EH (cell line): Measurements from ENCODE around the gene CLMP.
"Not testable (repeated sequence)": the region's sequence is repeated elsewhere in the genome, so short reads cannot be mapped to it uniquely, and the experiment has no call there.

ENCODE experiments used
- DNase-seq: peaks from one replicate; pipeline ENCODE4 v3.0.0-alpha.2; 2015; ENCODE audit warnings: low read depth

The CLMP gene

DNA sequence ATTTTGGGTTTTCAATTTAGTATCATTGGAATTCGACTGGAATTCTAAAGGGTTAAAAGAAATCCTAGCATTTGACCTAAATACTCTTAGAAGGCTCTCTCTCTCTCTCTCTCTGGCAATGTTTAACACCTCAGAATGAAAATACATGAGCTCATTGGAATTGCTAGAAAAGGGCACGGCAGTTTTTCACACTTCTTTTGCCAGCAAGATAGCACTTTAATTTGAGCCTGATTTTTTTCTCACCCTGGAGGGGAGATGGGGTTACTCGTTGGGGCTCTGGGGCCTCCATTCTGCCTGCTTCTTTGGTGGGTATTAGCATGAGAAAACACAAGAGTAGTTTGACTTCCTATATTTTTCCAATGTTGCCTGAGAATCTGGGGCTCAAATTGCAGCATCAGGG is 22.8 kb upstream of the CLMP start:
- DNase-seq = no peak

DNA sequence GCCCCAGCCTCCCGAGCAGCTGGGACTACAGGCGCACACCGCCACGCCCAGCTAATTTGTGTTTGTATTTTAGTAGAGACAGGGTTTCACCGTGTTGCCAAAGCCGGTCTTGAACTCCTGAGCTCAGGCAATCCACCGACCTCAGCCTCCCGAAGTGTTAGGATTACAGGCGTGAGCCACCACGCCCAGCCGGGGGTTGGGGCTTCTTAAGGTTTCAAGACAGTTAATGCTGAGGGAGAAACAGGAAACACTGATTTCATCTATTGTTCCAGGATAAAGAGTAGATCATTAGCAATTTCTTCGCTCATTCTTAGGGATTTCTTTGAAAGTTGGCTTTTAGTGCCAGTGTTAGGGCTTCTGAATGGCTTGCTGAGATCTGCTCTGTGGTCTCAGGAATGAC is 21.2 kb upstream of the CLMP start:
- DNase-seq = no peak

DNA sequence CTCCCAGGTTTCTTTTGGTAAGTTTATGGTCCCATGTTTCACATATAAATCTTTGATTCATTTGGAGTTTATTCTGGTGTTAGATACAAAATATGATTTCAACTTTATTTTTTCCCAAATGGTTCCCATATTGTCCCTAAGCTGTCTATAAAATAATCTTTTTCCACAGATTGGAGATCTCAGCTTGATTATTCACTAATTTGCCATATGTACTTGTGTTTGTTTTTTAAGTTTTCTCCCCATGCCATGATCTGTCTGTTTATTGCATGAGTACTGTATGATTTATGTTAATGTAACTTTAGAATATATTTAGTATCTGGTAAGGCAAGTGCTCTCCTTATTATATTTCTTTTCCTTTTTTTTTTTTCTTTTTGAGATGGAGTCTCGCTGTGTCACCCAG is 19.9 kb upstream of the CLMP start:
- DNase-seq = no peak

- DNase-seq = no peak
Measured at GRCh38 chr11:123214396-123214795, 19.3 kb upstream of the CLMP start.

- no peak for DNase-seq
Measured at GRCh38 chr11:123213307-123213771, 18.3 kb upstream of the CLMP start.

- peak; percentile 37 for DNase-seq
Measured at GRCh38 chr11:123212406-123212805, 17.4 kb upstream of the CLMP start.

DNA sequence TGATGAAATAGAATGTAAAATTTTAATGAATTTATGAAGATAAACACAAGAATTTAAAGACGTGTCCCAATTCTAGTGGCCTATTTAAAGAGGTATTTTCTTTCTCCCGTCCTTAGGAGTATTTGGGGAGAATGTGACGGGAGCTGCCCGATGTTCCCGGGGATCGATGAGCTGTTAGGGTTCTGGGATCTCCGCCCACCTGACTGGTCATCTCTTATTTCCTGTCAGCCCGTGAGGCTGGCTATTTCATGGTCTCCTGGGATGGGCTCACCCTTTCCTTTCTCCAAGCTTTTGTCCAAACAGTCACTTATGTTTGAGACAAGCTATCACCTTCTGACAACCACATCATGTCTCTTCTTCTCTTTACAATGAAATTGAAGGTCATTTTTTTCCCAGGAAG is 16.9 kb upstream of the CLMP start:
- DNase-seq = no peak

DNA sequence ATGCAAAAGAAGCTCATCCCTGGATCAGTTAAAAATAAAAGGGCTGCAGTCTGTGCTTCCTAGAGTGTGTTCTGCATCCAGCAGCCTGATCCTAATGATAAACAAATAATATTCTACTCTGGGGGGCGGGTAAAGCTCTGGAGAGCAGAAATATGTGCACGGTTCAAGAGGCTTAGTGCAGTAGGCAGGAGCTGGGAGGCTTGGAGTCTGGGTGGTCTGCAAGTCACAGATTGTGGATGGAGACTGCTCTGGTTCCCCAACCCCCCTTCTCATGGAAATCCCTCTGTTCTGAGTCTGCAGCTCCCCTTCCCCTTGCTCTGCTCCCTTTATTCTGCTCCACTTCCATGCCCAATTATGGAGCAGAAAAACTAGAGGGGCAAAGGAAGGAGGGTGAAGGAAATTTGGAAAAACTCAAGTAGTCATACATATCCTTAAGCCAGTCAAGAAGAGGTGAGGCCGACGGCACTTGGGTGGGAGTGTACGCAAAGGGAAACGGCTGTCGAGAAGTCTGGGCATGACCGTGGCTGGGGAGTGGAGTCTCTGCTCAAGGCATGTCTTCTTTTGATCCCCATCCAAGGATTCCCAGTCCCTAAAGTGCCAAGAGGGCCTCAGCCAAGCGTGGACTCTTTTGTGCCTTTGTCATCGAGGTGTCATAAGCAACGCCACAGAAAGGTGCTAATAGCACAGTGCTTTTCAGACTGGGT is 16.3 kb upstream of the CLMP start:
- DNase-seq = no peak

- no peak for DNase-seq
Measured at GRCh38 chr11:123209591-123209990, 14.5 kb upstream of the CLMP start.

- DNase-seq = no peak
Measured at GRCh38 chr11:123206791-123207434, 11.9 kb upstream of the CLMP start.

DNA sequence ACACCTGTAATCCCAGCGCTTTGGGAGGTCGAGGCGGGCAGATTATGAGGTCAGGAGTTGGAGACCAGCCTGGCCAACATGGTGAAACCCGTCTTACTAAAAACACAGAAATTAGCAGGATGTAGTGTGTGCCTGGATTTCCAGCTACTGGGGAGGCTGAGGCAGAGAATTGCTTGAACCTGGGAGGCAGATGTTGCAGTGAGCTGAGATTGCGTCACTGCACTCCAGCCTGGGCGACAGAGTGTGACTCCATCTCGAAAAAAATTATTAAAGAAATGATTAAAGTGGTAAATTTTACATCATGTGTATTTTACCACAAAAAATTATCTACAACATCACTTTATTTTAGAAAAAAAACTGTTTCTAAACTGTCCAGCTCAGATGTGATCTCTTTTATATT is 11.0 kb upstream of the CLMP start:
- DNase-seq = not testable (repeated sequence)

GRCh38 chr11:123203934-123204333 is 8.9 kb upstream of the CLMP start:
- DNase-seq = peak; percentile 51

DNA sequence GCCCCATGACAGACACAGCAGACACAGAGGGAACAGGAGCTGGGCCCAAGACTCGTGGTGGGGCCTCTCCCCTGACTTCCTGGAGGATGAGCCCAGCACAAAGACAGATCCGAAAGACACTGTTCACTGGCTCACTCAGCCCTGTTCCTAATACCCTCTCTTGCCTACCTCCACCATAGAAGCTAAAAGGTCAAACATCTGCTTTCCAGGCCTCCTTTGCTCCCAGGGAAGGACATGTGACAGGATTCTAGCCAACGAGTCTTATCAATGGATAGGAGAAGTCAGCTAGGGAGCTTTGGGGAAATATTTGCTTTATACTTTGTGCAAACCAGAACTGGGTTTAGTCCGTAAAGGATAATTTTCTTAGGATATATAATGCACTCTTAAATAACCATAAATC is 8.4 kb upstream of the CLMP start:
- no peak for DNase-seq

DNA sequence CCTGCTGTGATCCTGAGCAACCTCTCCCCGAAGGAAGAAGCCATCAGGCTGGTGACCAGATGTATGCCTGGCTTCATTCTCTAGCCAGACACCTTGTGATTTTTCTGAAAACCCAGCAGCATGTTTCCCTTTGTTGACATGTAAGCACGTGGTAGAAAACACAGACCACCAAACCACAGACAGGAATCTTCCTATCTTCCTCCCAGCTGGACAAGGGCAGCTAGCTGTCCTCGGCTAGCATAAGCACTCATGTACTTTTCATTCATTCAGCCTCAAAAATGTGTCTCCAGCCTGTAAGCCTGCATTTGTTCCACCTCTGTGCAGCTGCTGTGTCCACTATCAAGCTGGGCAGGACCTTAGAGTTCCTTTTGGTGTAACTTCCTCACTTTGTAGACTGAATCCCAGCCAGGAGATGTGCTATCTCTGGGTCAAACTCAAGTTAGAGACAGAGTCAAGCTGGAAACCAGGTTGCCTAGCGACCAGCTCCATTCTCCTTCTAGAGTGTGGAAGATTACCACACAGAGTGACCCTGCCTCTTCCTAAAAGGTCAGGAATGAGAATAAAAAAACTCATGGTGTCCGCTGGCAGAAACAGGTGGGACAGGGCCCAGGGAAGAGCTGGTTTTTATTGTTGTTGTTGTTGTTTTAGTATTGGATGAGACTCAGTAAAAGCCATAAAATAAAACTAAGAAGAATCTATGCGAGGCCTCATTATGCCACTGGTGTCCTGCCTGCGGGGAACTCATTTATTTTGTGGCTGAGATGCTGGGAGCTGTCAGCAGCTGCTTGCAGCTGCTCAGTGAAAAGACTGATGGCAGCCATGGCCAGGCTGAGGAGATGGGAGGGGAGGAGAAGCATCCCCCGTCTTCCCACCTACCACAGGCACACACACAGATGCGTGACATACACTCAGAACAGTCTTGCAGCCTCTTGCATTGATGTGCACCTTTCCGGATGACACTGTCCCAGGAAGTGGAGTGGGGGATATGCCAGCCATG is 7.4 kb upstream of the CLMP start:
- peak; percentile 57 for DNase-seq

DNA sequence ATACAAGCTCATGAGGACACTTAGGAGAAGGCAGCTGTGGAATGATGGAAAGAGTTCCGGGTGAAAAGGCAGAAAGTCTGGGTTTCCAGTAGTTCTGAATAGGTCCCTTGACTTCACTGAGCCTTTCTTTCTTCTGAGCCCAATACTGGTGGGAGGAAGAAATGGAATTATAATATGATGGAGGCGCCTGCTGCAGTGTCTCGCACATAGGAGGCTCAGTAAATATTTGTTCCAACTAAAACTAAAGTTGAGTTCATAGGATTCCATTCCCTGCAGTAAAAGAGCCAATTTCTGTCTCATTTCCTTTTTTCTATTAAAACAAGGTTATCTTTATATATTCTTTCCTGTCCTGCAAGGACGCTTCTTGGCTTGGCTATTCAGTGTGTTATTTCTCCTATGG is 5.2 kb upstream of the CLMP start:
- no peak for DNase-seq

- DNase-seq = peak; percentile 85
Measured at GRCh38 chr11:123197711-123198110, 2.7 kb upstream of the CLMP start.

DNA sequence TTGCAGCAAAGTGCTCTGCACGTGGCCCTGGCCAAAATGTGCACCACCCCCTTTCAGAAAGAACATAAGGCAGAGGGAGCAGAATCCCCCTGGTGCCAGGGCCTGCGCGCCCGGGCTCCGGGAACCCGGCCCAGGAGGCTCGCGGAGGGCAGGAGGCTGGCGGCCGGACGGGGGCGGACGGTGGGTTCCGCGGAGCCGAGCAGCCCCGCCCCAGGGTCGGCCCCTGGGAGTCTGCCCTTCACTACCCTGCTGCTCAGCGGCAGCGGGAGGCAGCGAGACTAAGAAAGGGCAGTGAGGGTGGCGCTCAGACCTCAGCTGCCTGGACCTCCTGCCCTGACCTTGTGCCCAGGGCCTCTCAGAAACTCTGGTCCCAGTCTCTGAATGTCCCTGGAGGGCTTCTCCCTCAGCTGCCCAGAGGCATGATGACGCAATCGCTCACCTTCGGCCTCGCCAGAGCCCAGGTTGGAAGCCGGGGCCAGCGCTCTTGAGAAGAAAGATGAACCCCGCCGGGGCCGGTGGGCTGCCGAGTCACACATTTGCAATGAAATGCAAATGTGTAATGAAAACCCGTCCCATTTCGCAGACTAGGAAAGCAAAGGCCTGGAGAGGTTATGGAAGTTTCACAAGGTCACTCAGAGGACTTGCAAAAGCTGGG is 1.1 kb upstream of the CLMP start:
- no peak for DNase-seq

DNA sequence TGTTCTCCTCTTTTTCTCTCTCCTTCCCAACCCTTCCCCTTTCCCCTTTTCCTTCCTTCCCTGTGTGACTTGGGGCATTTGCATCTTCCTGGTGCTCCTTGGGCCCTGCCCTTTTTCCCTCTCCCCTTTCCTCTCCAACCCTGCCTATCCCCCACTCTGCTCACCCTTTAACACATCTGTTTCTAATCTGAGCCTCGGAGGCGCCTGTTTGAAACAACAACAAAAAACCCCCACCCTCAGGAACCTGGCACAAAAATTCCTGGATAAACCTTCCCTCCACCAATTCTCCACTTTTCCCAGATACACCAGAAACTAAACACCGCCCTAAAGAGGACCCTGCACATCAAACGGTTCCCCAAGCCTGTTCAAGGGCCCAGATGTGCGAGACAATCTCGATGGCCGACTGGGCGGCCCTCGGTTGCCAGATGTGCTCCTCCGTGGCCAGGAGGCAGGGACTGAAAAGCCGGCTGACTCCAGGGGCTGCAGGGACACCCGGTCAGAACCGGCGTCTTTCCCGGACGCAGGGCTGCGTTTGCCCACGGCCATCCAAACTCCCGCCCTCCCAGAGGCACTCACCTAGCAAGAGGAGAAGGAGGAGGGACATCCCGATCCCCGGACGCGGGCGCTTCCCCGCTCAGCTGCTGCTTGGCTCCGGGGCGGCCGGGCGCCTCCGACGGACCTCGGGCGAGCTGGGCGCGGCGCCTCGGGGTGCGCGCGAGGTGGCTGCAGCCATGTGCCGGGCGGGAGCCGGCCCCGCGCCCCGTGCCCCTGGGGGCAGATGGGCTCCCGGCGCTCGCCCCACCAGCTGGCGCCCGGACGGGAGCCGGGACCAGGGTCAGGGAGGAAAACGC is 486 bp downstream of the CLMP start:
- DNase-seq = peak; percentile 66

DNA sequence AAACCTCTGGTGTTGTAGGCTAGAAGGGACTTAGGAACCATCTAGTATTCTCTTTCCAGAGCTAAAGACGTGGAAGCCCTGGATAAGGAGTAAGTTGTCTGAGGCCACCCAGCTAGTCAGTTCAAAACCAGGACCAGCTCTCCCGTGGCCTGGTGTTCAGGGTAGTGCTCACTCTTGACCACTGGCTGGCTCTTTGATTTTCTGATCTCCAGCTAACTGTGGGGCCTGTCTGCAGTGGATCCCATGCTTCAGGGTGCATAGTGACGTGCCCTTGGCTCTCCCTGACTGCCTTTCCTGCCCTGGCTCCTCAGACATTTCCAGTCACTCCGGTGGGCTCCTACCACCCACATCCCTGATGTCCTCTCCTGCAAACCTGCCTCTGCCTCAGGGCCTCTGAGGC is 1.3 kb downstream of the CLMP start:
- DNase-seq = peak; percentile 42

DNA sequence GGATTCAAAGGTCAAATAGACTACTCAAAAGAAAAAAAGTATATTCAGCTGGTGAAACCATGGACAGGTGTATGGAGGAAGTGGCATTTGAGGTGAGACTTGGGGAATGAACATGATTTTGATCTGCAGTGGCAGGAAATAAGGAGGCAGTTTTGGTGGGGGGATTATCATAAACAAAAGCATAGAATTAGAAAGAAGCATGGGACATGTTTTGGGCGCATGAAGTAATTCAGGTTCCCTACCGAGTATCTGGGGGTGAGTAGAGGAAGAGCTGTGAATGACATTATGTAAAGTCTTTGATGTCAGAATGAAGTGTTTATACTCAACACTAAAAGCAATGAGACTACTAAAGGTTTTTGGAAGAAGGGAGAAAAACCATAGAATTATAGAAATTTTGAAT is 3.1 kb downstream of the CLMP start:
- DNase-seq = no peak

GRCh38 chr11:123190518-123190917 is 4.5 kb downstream of the CLMP start:
- DNase-seq = no peak
